DMS 273 (cell line): ENCODE results near the gene RNASEH2A.
A peak's percentile ranks its signal among the peaks of the same experiment; 100 is the strongest.

ENCODE experiments used
- DNase-seq: peaks from one replicate; lab custom pipeline; 2025; ENCODE audit not compliant: unreplicated experiment; lab: John Stamatoyannopoulos, UW

Gene RNASEH2A

GRCh38 chr19:12858041-12858928 is 51.9 kb downstream of the RNASEH2A start:
- DNase-seq = no peak

- DNase-seq = peak; percentile 73
These were observed 53.2 kb downstream of the RNASEH2A start for GRCh38 chr19:12859546-12859945.
